ENCODE data around the gene CDK5R1.

- TF ChIP-seq CTCF (conservative IDR thresholded peaks at IDR 0.05 in 1 of 2, IDR thresholded peaks at IDR 0.05 in 1 of 2; ENCODE audit: low read depth in 1 of 2, low read length in 2 of 2) (no peak), EZH2 (IDR thresholded peaks at IDR 0.05; ENCODE audit: low read length, missing control alignments) (no peak)
Observed at GRCh38 chr17:32493571-32493970, 6.8 kb downstream of the CDK5R1 start.

Measured in fibroblast of lung (primary cell).